T-helper 2 cell treated with Interferon-gamma antibody and Interleukin-4, amounts not matched to agents 5 μg/mL and 100 μg/mL, for 36 hours (primary cell): ENCODE measurements around the gene UGT1A5.
A peak's percentile ranks its signal among the peaks of the same experiment; 100 is the strongest.
"Not testable (repeated sequence)": the region's sequence is repeated elsewhere in the genome, so short reads cannot be mapped to it uniquely, and the experiment has no call there.

Experiments
- DNase-seq: peaks from one replicate; pipeline ENCODE4 v3.0.0; 2021; ENCODE audit warnings: low spot score
- H3K27ac Mint-ChIP-seq: one replicate; pipeline ENCODE4 v1.8.0; 2021; ENCODE audit warnings: mild to moderate bottlenecking, mixed read lengths
- H3K27me3 Mint-ChIP-seq: one replicate; pipeline ENCODE4 v1.8.0; 2021; ENCODE audit warnings: low read depth, mixed read lengths
- H3K36me3 Mint-ChIP-seq: one replicate; pipeline ENCODE4 v1.8.0; 2021; ENCODE audit warnings: low read depth, mixed read lengths
- H3K4me1 Mint-ChIP-seq: one replicate; pipeline ENCODE4 v1.8.0; 2021; ENCODE audit warnings: low read depth, mixed read lengths
- H3K4me3 Mint-ChIP-seq: one replicate; pipeline ENCODE4 v1.8.0; 2022; ENCODE audit warnings: mild to moderate bottlenecking, moderate library complexity, mixed read lengths
- H3K9me3 Mint-ChIP-seq: one replicate; pipeline ENCODE4 v1.8.0; 2021; ENCODE audit warnings: mixed read lengths

Gene UGT1A5

GRCh38 chr2:233706720-233707119, 6.0 kb upstream of the UGT1A5 start:
- DNase-seq = no peak
- Mint-ChIP-seq H3K27me3 (peaks cover 17% of the 10 kb centered on the region), H3K9me3 (no peaks in the 10 kb centered on the region), H3K27ac (no peak overlapping the region), H3K4me1 (no peaks in the 10 kb centered on the region), H3K36me3 (no peaks in the 10 kb centered on the region), H3K4me3 (no peak overlapping the region)

- Mint-ChIP-seq H3K4me1 (no peaks in the 10 kb centered on the region), H3K4me3 (no peak overlapping the region), H3K27me3 (peaks cover 18% of the 10 kb centered on the region), H3K9me3 (no peaks in the 10 kb centered on the region), H3K36me3 (no peaks in the 10 kb centered on the region), H3K27ac (no peak overlapping the region)
- DNase-seq = no peak
Measured at GRCh38 chr2:233707940-233708644, 4.6 kb upstream of the UGT1A5 start.

GRCh38 chr2:233708942-233709341, 3.8 kb upstream of the UGT1A5 start:
- no peaks in the 10 kb centered on the region for H3K36me3 Mint-ChIP-seq
- no peak for DNase-seq
- no peak overlapping the region for H3K27ac Mint-ChIP-seq
- no peak overlapping the region for H3K4me3 Mint-ChIP-seq
- peaks cover 20% of the 10 kb centered on the region for H3K27me3 Mint-ChIP-seq
- H3K9me3 Mint-ChIP-seq = no peaks in the 10 kb centered on the region
- H3K4me1 Mint-ChIP-seq = peaks cover 7% of the 10 kb centered on the region

GRCh38 chr2:233711312-233712008, 1.2 kb upstream of the UGT1A5 start:
- Mint-ChIP-seq H3K4me1 (peaks cover 10% of the 10 kb centered on the region), H3K27ac (no peak overlapping the region), H3K4me3 (no peak overlapping the region), H3K36me3 (no peaks in the 10 kb centered on the region), H3K27me3 (peaks cover 21% of the 10 kb centered on the region), H3K9me3 (no peaks in the 10 kb centered on the region)
- DNase-seq = peak; percentile 33

- Mint-ChIP-seq H3K9me3 (no peaks in the 10 kb centered on the region), H3K27me3 (peaks cover 21% of the 10 kb centered on the region), H3K27ac (no peak overlapping the region), H3K4me1 (peaks cover 10% of the 10 kb centered on the region), H3K4me3 (no peak overlapping the region), H3K36me3 (no peaks in the 10 kb centered on the region)
- DNase-seq = no peak
Measured at GRCh38 chr2:233713262-233713615, 532 bp downstream of the UGT1A5 start.

- Mint-ChIP-seq H3K36me3 (no peaks in the 10 kb centered on the region), H3K27ac (no peak overlapping the region), H3K4me3 (no peak overlapping the region), H3K27me3 (peaks cover 19% of the 10 kb centered on the region), H3K4me1 (peaks cover 10% of the 10 kb centered on the region), H3K9me3 (no peaks in the 10 kb centered on the region)
- no peak for DNase-seq
Measured at GRCh38 chr2:233714121-233714520, 1.4 kb downstream of the UGT1A5 start.

- Mint-ChIP-seq H3K27ac (no peak within 1 kb of the TSS), H3K4me3 (no peak within 1 kb of the TSS), H3K4me1 (peaks cover 10% of the 10 kb centered on the region), H3K36me3 (no peaks in the 10 kb centered on the region), H3K9me3 (no peaks in the 10 kb centered on the region), H3K27me3 (peaks cover 13% of the 10 kb centered on the region)
- no peak for DNase-seq
Measured at GRCh38 chr2:233718552-233718951, 5.8 kb downstream of the UGT1A5 start, which contains the start of gene UGT1A4. Gene UGT1A4, plus strand, starts transcription at chr2:233718736. Its CDS starts 85 bp downstream, at chr2:233718821.

- no peaks in the 10 kb centered on the region for H3K4me1 Mint-ChIP-seq
- H3K4me3 Mint-ChIP-seq = no peak within 1 kb of the TSS
- no peak for DNase-seq
- no peaks in the 10 kb centered on the region for H3K9me3 Mint-ChIP-seq
- H3K27me3 Mint-ChIP-seq = no peaks in the 10 kb centered on the region
- H3K36me3 Mint-ChIP-seq = no peaks in the 10 kb centered on the region
- H3K27ac Mint-ChIP-seq = no peak within 1 kb of the TSS
Measured at GRCh38 chr2:233728723-233729301, 16.1 kb downstream of the UGT1A5 start, which contains the start of gene UGT1A3. Gene UGT1A3, plus strand, starts transcription at chr2:233729042. Its CDS starts 85 bp downstream, at chr2:233729127.

GRCh38 chr2:233736868-233737653, 24.4 kb downstream of the UGT1A5 start:
- not testable (repeated sequence) for H3K9me3 Mint-ChIP-seq, H3K36me3 Mint-ChIP-seq, H3K4me1 Mint-ChIP-seq, H3K4me3 Mint-ChIP-seq, H3K27me3 Mint-ChIP-seq, H3K27ac Mint-ChIP-seq, DNase-seq

- DNase-seq = no peak
- no peak overlapping the region for H3K4me3 Mint-ChIP-seq
- H3K27me3 Mint-ChIP-seq = no peaks in the 10 kb centered on the region
- H3K27ac Mint-ChIP-seq = no peak overlapping the region
- no peaks in the 10 kb centered on the region for H3K4me1 Mint-ChIP-seq
- H3K36me3 Mint-ChIP-seq = no peaks in the 10 kb centered on the region
- H3K9me3 Mint-ChIP-seq = no peaks in the 10 kb centered on the region
Measured at GRCh38 chr2:233740870-233741269, 28.2 kb downstream of the UGT1A5 start.

GRCh38 chr2:233743464-233744259, 31.0 kb downstream of the UGT1A5 start:
- Mint-ChIP-seq H3K36me3 (no peaks in the 10 kb centered on the region), H3K4me3 (no peak overlapping the region), H3K9me3 (no peaks in the 10 kb centered on the region), H3K27ac (no peak overlapping the region), H3K27me3 (no peaks in the 10 kb centered on the region), H3K4me1 (no peaks in the 10 kb centered on the region)
- no peak for DNase-seq

- no peak overlapping the region for H3K27ac Mint-ChIP-seq
- no peaks in the 10 kb centered on the region for H3K4me1 Mint-ChIP-seq
- H3K27me3 Mint-ChIP-seq = no peaks in the 10 kb centered on the region
- H3K9me3 Mint-ChIP-seq = peaks cover 8% of the 10 kb centered on the region
- H3K36me3 Mint-ChIP-seq = no peaks in the 10 kb centered on the region
- no peak for DNase-seq
- H3K4me3 Mint-ChIP-seq = no peak overlapping the region
Measured at GRCh38 chr2:233745073-233745755, 32.5 kb downstream of the UGT1A5 start.

GRCh38 chr2:233745838-233746237, 33.1 kb downstream of the UGT1A5 start:
- not testable (repeated sequence) for H3K4me3 Mint-ChIP-seq, H3K27me3 Mint-ChIP-seq, DNase-seq, H3K36me3 Mint-ChIP-seq, H3K4me1 Mint-ChIP-seq, H3K27ac Mint-ChIP-seq, H3K9me3 Mint-ChIP-seq
